Left lung (tissue), 10 donors: ENCODE data around the gene SND1. TPM values are rescaled to one million over a fixed set of nuclear protein-coding genes. Genes with fewer than 3 reads are reported as not detected.

Experiments
- ATAC-seq: fragments of 200-7000 bp; cut with Tn5 transposase; one replicate; pipeline ENCODE4 v1.9.1; 2020; ENCODE audit warnings: moderate library complexity
- DNase-seq, 4 donors: peaks; one replicate each; pipeline ENCODE4 v3.0.0-alpha.2; 2013 to 2020
- H3K27ac ChIP-seq, 2 donors: fragments of 200-600 bp; sonication (generic) in 1 of 2; one replicate each; pipeline versions ENCODE4 v1.5.0 to v1.8.0; 2020 to 2021
- H3K27me3 ChIP-seq, 2 donors: fragments of 200-600 bp; sonication (generic) in 1 of 2; one replicate each; pipeline versions ENCODE4 v1.5.0 to v1.8.0; 2020 to 2021
- H3K36me3 ChIP-seq, 2 donors: fragments of 200-600 bp; sonication (generic) in 1 of 2; one replicate each; pipeline versions ENCODE4 v1.5.0 to v1.8.0; 2020 to 2021
- H3K4me1 ChIP-seq, 2 donors: fragments of 200-600 bp; one replicate each; pipeline ENCODE4 v1.8.0; 2021
- H3K4me3 ChIP-seq, 2 donors: fragments of 200-600 bp; sonication (generic) in 1 of 2; one replicate each; pipeline versions ENCODE4 v1.5.0 to v1.8.0; 2020 to 2021; ENCODE audit warnings: mild to moderate bottlenecking in 1 of 2
- H3K9me3 ChIP-seq, 2 donors: fragments of 200-600 bp; sonication (generic) in 1 of 2; one replicate each; pipeline versions ENCODE4 v1.5.0 to v1.8.0; 2020 to 2021
- intact Hi-C, 2 donors: fragments of 100-400 bp; cut with DNase I; formaldehyde crosslinking; loops; one replicate each; pipeline versions ENCODE4 v1.11.2 to v1.14.2; 2022
- polyA plus RNA-seq, 6 donors: library from polyadenylated mRNA; unstranded; fragments of 120-200 nt; gene quantifications; one replicate each; pipeline ENCODE4 v1.2.1, GENCODE V29; 2013; ENCODE audit not compliant: insufficient read length in 6 of 6
- total RNA-seq, 2 donors: library from RNA; stranded (reverse); fragmentation: NEBNext Ultra II Directional; extraction: Animal tissue kit (Norgen Biotek cat#: 25700); gene quantifications; one replicate each; pipeline ENCODE4 v1.2.1, GENCODE V29; 2021
- TF ChIP-seq, protein P1 (sequence below), 2 donors: fragments of 200-600 bp; sonication (generic) in 1 of 2; IDR thresholded peaks; one replicate each; pipeline versions ENCODE4 v1.5.0 to v1.8.0; 2021; ENCODE audit warnings: antibody characterized with exemption in 2 of 2
- donor health status: DM: no; HTN: yes; CAD: no.
- donor health status: DM: no; HTN: no; CAD: no.

The SND1 gene
- total and polyA plus RNA-seq, 8 donors, result 141 to 229 (median 156) TPM

DNA sequence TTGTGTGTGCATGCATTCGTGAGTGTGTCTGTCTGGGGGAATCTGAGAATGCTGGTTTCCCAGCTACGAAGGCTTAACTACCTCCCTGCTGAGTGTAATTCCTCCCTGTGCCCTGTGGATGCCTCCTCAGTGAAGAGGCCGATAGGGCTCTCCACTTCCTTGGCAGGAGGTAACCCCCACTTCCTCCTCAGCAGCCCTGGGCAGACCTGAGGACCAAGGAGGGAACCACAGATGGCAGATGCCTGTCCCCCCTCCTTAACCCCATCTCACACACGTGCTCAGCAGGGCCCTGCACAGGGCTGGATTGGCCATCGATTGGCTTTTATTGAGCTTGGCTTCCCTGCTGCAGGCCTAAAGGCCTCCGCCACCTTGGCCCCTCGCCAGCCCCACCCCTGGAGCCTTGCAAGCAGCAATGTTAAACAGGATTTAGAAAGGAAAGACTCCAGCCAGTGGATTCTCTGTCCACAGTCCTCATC, 424.8 kb downstream of the SND1 start:
- H3K27me3 ChIP-seq, result no peaks in the 10 kb centered on the region
- intact Hi-C loops, result no loop called here
- DNase-seq, result peak in 1 of 4 donors; percentile 57
- no peaks in the 10 kb centered on the region for H3K4me1 ChIP-seq
- no peaks in the 10 kb centered on the region for H3K9me3 ChIP-seq
- no peak overlapping the region for H3K4me3 ChIP-seq
- TF ChIP-seq, protein P1, sequence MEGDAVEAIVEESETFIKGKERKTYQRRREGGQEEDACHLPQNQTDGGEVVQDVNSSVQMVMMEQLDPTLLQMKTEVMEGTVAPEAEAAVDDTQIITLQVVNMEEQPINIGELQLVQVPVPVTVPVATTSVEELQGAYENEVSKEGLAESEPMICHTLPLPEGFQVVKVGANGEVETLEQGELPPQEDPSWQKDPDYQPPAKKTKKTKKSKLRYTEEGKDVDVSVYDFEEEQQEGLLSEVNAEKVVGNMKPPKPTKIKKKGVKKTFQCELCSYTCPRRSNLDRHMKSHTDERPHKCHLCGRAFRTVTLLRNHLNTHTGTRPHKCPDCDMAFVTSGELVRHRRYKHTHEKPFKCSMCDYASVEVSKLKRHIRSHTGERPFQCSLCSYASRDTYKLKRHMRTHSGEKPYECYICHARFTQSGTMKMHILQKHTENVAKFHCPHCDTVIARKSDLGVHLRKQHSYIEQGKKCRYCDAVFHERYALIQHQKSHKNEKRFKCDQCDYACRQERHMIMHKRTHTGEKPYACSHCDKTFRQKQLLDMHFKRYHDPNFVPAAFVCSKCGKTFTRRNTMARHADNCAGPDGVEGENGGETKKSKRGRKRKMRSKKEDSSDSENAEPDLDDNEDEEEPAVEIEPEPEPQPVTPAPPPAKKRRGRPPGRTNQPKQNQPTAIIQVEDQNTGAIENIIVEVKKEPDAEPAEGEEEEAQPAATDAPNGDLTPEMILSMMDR (IDR thresholded peaks at IDR 0.05), result no peak
- peaks cover 0 to 80% of the 10 kb centered on the region in 2 donors for H3K36me3 ChIP-seq
- ATAC-seq, result peak; percentile 61
- no peak overlapping the region for H3K27ac ChIP-seq

DNA sequence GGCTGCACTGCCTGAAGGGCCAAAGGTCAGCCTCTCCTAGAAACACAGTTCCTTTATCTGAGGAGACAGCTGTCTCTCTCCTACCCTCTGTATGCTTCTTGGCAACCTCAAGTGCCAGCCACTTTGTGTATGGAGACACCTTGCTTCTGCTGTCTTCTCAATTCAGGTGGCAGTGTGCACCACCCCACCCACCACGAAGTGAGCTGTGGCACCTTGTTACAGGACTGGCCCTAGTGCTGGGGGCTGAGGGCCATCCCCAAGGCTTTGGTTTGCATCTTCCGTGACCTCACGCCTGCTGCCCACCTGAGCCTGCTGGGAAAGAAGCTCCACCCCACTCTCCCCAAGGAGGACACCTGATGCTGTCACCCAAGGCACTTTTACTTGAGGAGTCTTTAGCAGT, 426.3 kb downstream of the SND1 start:
- peaks cover 0 to 95% of the 10 kb centered on the region in 2 donors for H3K36me3 ChIP-seq
- TF ChIP-seq, protein P1 (IDR thresholded peaks at IDR 0.05), result no peak
- intact Hi-C loops, result no loop called here
- ATAC-seq (no peak), DNase-seq (no peak)
- no peak overlapping the region for H3K4me3 ChIP-seq
- H3K27me3 ChIP-seq, result no peaks in the 10 kb centered on the region
- no peaks in the 10 kb centered on the region for H3K9me3 ChIP-seq
- H3K27ac ChIP-seq, result no peak overlapping the region
- H3K4me1 ChIP-seq, result no peaks in the 10 kb centered on the region

DNA sequence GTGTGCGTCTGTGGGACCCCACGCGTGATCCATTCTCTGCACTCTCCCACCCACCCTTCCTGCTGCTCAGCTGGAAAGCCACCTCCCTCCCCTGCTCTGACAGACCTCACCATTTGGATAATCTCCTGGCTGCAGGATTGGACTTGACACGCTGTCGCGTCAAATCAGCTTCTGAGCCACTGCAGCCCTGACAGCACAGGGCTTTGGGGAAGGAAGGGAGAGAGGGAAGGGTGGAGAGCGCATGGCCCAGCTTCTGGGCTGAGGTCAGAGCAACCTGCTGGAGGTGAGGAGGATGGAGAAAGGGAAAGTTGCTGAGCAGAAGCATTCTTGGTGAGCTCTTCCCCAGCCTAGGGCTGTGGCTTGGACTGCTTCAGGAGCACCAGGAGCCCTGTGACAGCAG, 428.2 kb downstream of the SND1 start:
- Histone ChIP-seq H3K4me3 (no peak overlapping the region), H3K27me3 (no peaks in the 10 kb centered on the region), H3K27ac (no peak overlapping the region), H3K9me3 (no peaks in the 10 kb centered on the region), H3K36me3 (peaks cover 0 to 98% of the 10 kb centered on the region in 2 donors), H3K4me1 (no peaks in the 10 kb centered on the region)
- DNase-seq (no peak), ATAC-seq (no peak)
- TF ChIP-seq, protein P1 (IDR thresholded peaks at IDR 0.05), result no peak
- intact Hi-C loops, result no loop called here

DNA sequence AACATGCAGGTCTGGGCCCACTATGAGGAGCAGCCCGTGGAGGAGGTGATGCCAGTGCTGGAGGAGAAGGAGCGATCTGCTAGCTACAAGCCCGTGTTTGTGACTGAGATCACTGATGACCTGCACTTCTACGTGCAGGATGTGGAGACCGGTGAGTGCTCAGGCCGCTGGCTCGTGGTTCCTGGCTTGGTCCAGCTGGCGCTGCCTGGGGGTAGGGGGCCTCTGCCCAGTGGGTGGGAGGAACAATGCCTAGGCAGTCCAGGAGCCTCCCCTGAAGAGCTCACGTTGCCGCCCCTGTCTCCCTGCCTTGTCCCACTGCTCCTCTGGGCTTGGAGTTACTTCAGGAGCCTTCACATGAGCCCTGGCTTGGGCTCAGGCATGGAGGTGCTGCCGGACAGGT, 429.4 kb downstream of the SND1 start:
- intact Hi-C loops, result no loop called here
- ATAC-seq (no peak), DNase-seq (no peak)
- no peaks in the 10 kb centered on the region for H3K27me3 ChIP-seq
- no peaks in the 10 kb centered on the region for H3K9me3 ChIP-seq
- H3K4me3 ChIP-seq, result no peak overlapping the region
- peaks cover 0 to 98% of the 10 kb centered on the region in 2 donors for H3K36me3 ChIP-seq
- H3K27ac ChIP-seq, result no peak overlapping the region
- no peaks in the 10 kb centered on the region for H3K4me1 ChIP-seq
- TF ChIP-seq, protein P1 (IDR thresholded peaks at IDR 0.05), result no peak

DNA sequence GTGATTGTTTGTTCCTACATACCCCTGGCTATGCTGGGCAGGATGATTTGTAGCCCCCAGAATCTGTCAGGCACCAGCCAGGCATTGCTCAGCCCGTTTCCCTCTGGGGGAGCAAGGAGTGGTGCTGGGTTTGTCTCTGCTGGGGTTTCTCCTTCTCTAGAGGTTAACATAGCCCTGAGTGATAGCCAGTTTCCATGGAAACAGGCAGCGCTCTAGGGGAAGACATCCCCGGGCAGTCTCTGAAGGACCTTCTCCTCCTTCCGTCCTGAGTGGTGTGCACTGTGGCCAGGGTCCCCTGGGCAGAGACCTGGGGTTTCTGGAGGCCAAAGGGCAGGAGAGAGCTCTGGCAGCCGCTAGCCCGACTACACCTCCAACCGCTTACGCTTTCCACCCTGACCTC, 429.8 kb downstream of the SND1 start:
- no peaks in the 10 kb centered on the region for H3K4me1 ChIP-seq
- intact Hi-C loops, result no loop called here
- H3K9me3 ChIP-seq, result no peaks in the 10 kb centered on the region
- TF ChIP-seq, protein P1 (IDR thresholded peaks at IDR 0.05), result no peak
- ATAC-seq (no peak), DNase-seq (no peak)
- no peaks in the 10 kb centered on the region for H3K27me3 ChIP-seq
- no peak overlapping the region for H3K27ac ChIP-seq
- H3K4me3 ChIP-seq, result no peak overlapping the region
- peaks cover 0 to 98% of the 10 kb centered on the region in 2 donors for H3K36me3 ChIP-seq
